K562 (cell line): Measurements from ENCODE around the gene SUGP1. TPM values are rescaled to one million over a fixed set of nuclear protein-coding genes. Genes with fewer than 3 reads are reported as not detected.
"Not testable (repeated sequence)": the region's sequence is repeated elsewhere in the genome, so short reads cannot be mapped to it uniquely, and the experiment has no call there.

Experiments
- ATAC-seq: fragments of 200-7000 bp; cut with Tn5 transposase; 3 replicates; pipeline ENCODE4 v1.9.1; 2020; ENCODE audit warnings: moderate library complexity
- BruUV-seq: library from RNA; stranded (reverse); fragments of 400-500 nt; replicated peaks from 2 replicates; lab custom pipeline; 2021; lab: Mats Ljungman, UMichigan
- CTCF ChIA-PET: fragments of 300-600 bp; formaldehyde crosslinking; extraction: SDS; loops from one replicate; lab custom pipeline; 2021; ENCODE audit warnings: low intra/inter-chr PET ratio; lab: Yijun Ruan, JAX
- POLR2A ChIA-PET: fragments of 300-600, 350-650 bp; sonication (Branson Sonifier 250); formaldehyde crosslinking; extraction: SDS; loops from one replicate; lab custom pipeline; 2021; ENCODE audit warnings: antibody characterized with exemption, inconsistent platforms; lab: Yijun Ruan, JAX
- DNase-seq, 4 experiments: peaks; one replicate each; pipeline versions ENCODE4 v3.0.0 to v3.0.0-alpha.2; 2011 to 2018; ENCODE audit warnings: low spot score in 3 of 4, mixed read lengths in 3 of 4; ENCODE audit errors: extremely low read depth in 1 of 4
- FAIRE-seq: peaks from 2 replicates; lab custom pipeline; 2011; peaks lifted over from hg19 to GRCh38; lab: Jason Lieb, UNC
- H2AFZ ChIP-seq: 2 replicates; pipeline ENCODE4 v1.6.0; 2011; ENCODE audit warnings: low read depth, low read length, control low read depth, inconsistent platforms
- H3K27ac ChIP-seq: fragments of 200-600 bp; 3 replicates; pipeline ENCODE4 v1.8.0; 2011; ENCODE audit warnings: low read depth, mild to moderate bottlenecking, control low read depth, inconsistent platforms, low read length, moderate library complexity, mixed read lengths; ENCODE audit errors: extremely low read depth
- H3K27me3 ChIP-seq, 2 experiments: fragments of 300-600 bp in 1 of 2; 2 replicates in 1 of 2; 3 replicates in 1 of 2; pipeline versions ENCODE4 v1.6.0 to v1.8.0; 2011; ENCODE audit warnings: inconsistent platforms in 2 of 2, low read length in 2 of 2, mild to moderate bottlenecking in 1 of 2, mixed read lengths in 1 of 2, moderate library complexity in 1 of 2; ENCODE audit not compliant: control insufficient read depth in 2 of 2, insufficient read depth in 2 of 2
- H3K36me3 ChIP-seq: fragments of 300-600 bp; 3 replicates; pipeline ENCODE4 v1.8.0; 2011; ENCODE audit warnings: mild to moderate bottlenecking, low read length, inconsistent platforms; ENCODE audit not compliant: control insufficient read depth, insufficient read depth
- H3K4me1 ChIP-seq, 2 experiments: fragments of 200-600 bp in 1 of 2; replicated peaks in 1 of 2; 2 replicates in 1 of 2; 3 replicates in 1 of 2; pipeline versions ENCODE4 v1.5.1 to v1.8.0; 2011; ENCODE audit warnings: inconsistent platforms in 2 of 2, low read length in 2 of 2, mild to moderate bottlenecking in 1 of 2, mixed read lengths in 1 of 2, moderate library complexity in 1 of 2; ENCODE audit not compliant: control insufficient read depth in 2 of 2, insufficient read depth in 2 of 2
- H3K4me2 ChIP-seq: 2 replicates; pipeline ENCODE4 v1.6.1; 2011; ENCODE audit warnings: low read length, control low read depth, inconsistent platforms, mixed read lengths; ENCODE audit not compliant: insufficient read depth
- H3K4me3 ChIP-seq: fragments of 200-600 bp; sonication (generic), shearing (Covaris generic); 2 replicates; pipeline ENCODE4 v1.5.1; 2016; ENCODE audit warnings: control low read depth, inconsistent platforms
- H3K79me2 ChIP-seq: fragments of 200-600 bp; 3 replicates; pipeline ENCODE4 v1.8.0; 2011; ENCODE audit warnings: low read length, inconsistent platforms; ENCODE audit not compliant: control insufficient read depth, insufficient read depth
- H3K9ac ChIP-seq, 2 experiments: 2 replicates each; pipeline versions ENCODE4 v1.6.0 to v1.6.1; 2011; ENCODE audit warnings: low read depth in 2 of 2, low read length in 2 of 2, control low read depth in 1 of 2, inconsistent platforms in 1 of 2, mild to moderate bottlenecking in 1 of 2, mixed read lengths in 1 of 2; ENCODE audit not compliant: insufficient read depth in 1 of 2
- H3K9me1 ChIP-seq: one replicate; pipeline ENCODE4 v1.6.0; 2011; ENCODE audit warnings: inconsistent platforms, mild to moderate bottlenecking, low read length, moderate library complexity; ENCODE audit not compliant: control insufficient read depth, insufficient read depth
- H3K9me3 ChIP-seq: replicated peaks from 2 replicates; pipeline ENCODE4 v1.5.1; 2011; ENCODE audit warnings: low read depth, low read length, inconsistent platforms; ENCODE audit not compliant: control insufficient read depth, insufficient read depth
- H4K20me1 ChIP-seq: replicated peaks from 2 replicates; pipeline ENCODE4 v1.6.1; 2011; ENCODE audit warnings: low read length, inconsistent platforms, mixed read lengths; ENCODE audit not compliant: control insufficient read depth, insufficient read depth
- ARNT ChIP-seq, 2 experiments: fragments of 450-650 bp; IDR thresholded peaks; 2 replicates each; pipeline ENCODE4 v1.6.1; 2016; ENCODE audit warnings: mild to moderate bottlenecking in 1 of 2
- HNRNPLL ChIP-seq: fragments of 200-400 bp; formaldehyde crosslinking; IDR thresholded peaks from 2 replicates; pipeline ENCODE4 v1.6.1; 2017; ENCODE audit warnings: low read length, low read depth, mild to moderate bottlenecking; ENCODE audit not compliant: poor library complexity, severe bottlenecking
- POLR2G ChIP-seq: fragments of 200-400 bp; formaldehyde crosslinking; IDR thresholded peaks from 2 replicates; pipeline ENCODE4 v1.6.1; 2017; ENCODE audit warnings: low read depth, mild to moderate bottlenecking, antibody characterized with exemption, low read length, moderate library complexity
- ZNF121 ChIP-seq: sonication (generic); formaldehyde crosslinking; conservative IDR thresholded peaks from 2 replicates; pipeline ENCODE4 v1.8.0; 2022; ENCODE audit warnings: missing genetic modification reagents
- WGBS: fragments of 100-300 bp; shearing (Covaris generic); methylation state at CpG from one replicate; pipeline ENCODE4 v1.1.6; 2016; ENCODE audit warnings: low coverage, mixed read lengths; ENCODE audit not compliant: insufficient coverage; ENCODE audit errors: missing lambda C conversion rate; 5-methylcytosine and 5-hydroxymethylcytosine counted together
- in situ Hi-C: fragments of 300-500 bp; cut with MboI; formaldehyde crosslinking; loops from 4 replicates; pipeline ENCODE4 v1.15.0; 2018; ENCODE audit warnings: inconsistent platforms, mixed read lengths
- intact Hi-C: fragments of 100-400 bp; cut with micrococcal nuclease; formaldehyde crosslinking; loops from 2 replicates; pipeline ENCODE4 v1.14.2; 2022
- polyA plus RNA-seq, 8 experiments: library from polyadenylated mRNA; depleted of rRNA in 4 of 8; stranded (reverse) in 5 of 8; unstranded in 3 of 8; fragments of >200 nt; fragmentation: Nextera tagmentation in 2 of 8; fragmentation: Illumina TruSeq in 1 of 8; extraction: Ambion mirVana in 2 of 8; extraction: Trizol in 1 of 8; gene quantifications; 2 replicates each; pipeline versions ENCODE4 v1.2.1 to v1.2.3, GENCODE V29; 2011 to 2014; ENCODE audit warnings: inconsistent platforms in 1 of 8, missing spikeins in 1 of 8
- total RNA-seq, 7 experiments: library from RNA; depleted of rRNA in 6 of 7; stranded (reverse); fragments of >200 nt in 6 of 7; fragmentation: Illumina TruSeq in 2 of 7; extraction: Trizol in 2 of 7; gene quantifications; 2 replicates each; pipeline versions ENCODE4 v1.2.1 to v1.2.3, GENCODE V29; 2011 to 2021; ENCODE audit warnings: low replicate concordance in 1 of 7

SUGP1 gene
- total and polyA plus RNA-seq, 9 of the 15 experiments (the other 6 are each of a cell fraction or from before 2014, with no cell fraction given) = 1.0 to 53.3 (median 32.4) TPM

GRCh38 chr19:19350756-19351155 lies 30.4 kb upstream of the SUGP1 start:
- H3K4me1 ChIP-seq, H3K27ac ChIP-seq, ATAC-seq, H3K4me3 ChIP-seq, H3K9me3 ChIP-seq, H3K4me2 ChIP-seq, DNase-seq, CTCF ChIA-PET, H3K27me3 ChIP-seq, H4K20me1 ChIP-seq, BruUV-seq, H3K9me1 ChIP-seq, FAIRE-seq, intact Hi-C loops, H3K79me2 ChIP-seq, in situ Hi-C loops, H3K9ac ChIP-seq, H2AFZ ChIP-seq: not testable (repeated sequence)
- peaks cover 74% of the 10 kb centered on the region; the same call in 2 of the 3 replicates for H3K36me3 ChIP-seq
- POLR2A ChIA-PET = interaction anchor here (0.9 to 1.2 kb wide), 3 partner anchors 9 to 29 kb away, joined by 3 to 4 read pairs (median 4); no protein-coding TSS in a partner anchor
- WGBS = 93% methylated on average over 4 of the region's 8 CpGs
- peak; percentile 57; the same call in 1 of the 2 replicates for TF ChIP-seq ZNF121 (CRISPR knock-in tag)

GRCh38 chr19:19349365-19349764 lies 29.1 kb upstream of the SUGP1 start:
- intact Hi-C loops = no loop called here

More at GRCh38 chr19:19349365-19349764, 29.1 kb upstream of the SUGP1 start:
- no peaks in the 10 kb centered on the region for H3K9me3 ChIP-seq
- H3K27me3 ChIP-seq = no peaks in the 10 kb centered on the region
- H3K79me2 ChIP-seq = no peaks in the 10 kb centered on the region
- peaks cover 74% of the 10 kb centered on the region; the same call in 2 of the 3 replicates for H3K36me3 ChIP-seq
- TF ChIP-seq ARNT (IDR thresholded peaks at IDR 0.05) = no peak
- no peak for TF ChIP-seq HNRNPLL
- peak; percentile 42; the same call in 1 of the 2 replicates for TF ChIP-seq POLR2G
- 94% methylated on average over 7 of the region's 7 CpGs for WGBS
- CTCF ChIA-PET = no interaction called here
- POLR2A ChIA-PET = interaction anchor here (0.6 to 1.0 kb wide), 2 partner anchors 9 to 138 kb away, joined by 3 to 5 read pairs; no protein-coding TSS in a partner anchor
- ATAC-seq = no peak
- BruUV-seq = no TSS peak
- in situ Hi-C loops = no loop called here
- no peak overlapping the region for H3K27ac ChIP-seq
- H4K20me1 ChIP-seq = no peaks in the 10 kb centered on the region
- DNase-seq = no peak
- H3K9ac ChIP-seq = peak overlapping the region in 1 of 2 experiments; percentile 11; a peak in 1 of 4 replicates
- peaks cover 0 to 11% of the 10 kb centered on the region in 2 experiments; a peak in 2 of 5 replicates for H3K4me1 ChIP-seq
- no peak overlapping the region for H2AFZ ChIP-seq
- no peaks in the 10 kb centered on the region for H3K9me1 ChIP-seq
- FAIRE-seq = no peak
- H3K4me3 ChIP-seq = no peak overlapping the region
- no peak overlapping the region for H3K4me2 ChIP-seq
